ENCODE data around the gene DOLPP1. TPM values are rescaled to one million over a fixed set of nuclear protein-coding genes. Genes with fewer than 3 reads are reported as not detected.

DOLPP1 gene
- total and polyA plus RNA-seq, 4 donors: 14.9 to 31.4 (median 20.5) TPM

GRCh38 chr9:129136446-129137035, 55.6 kb downstream of the DOLPP1 start:
- WGBS (ENCODE audit: insufficient coverage): 62% methylated on average over 12 of the region's 16 CpGs
- Histone ChIP-seq H3K27ac (ENCODE audit: low read depth, low read length) (no peak overlapping the region), H3K36me3 (ENCODE audit: control insufficient read depth, insufficient read depth, low read length) (peaks cover 67% of the 10 kb centered on the region), H3K4me3 (ENCODE audit: low read depth, low read length) (no peak overlapping the region), H3K4me1 (ENCODE audit: control insufficient read depth, insufficient read depth, low read length) (peaks cover 40% of the 10 kb centered on the region), H3K9me3 (ENCODE audit: control insufficient read depth, insufficient read depth, low read length) (no peaks in the 10 kb centered on the region), H3K27me3 (ENCODE audit: control insufficient read depth, insufficient read depth, low read length) (no peaks in the 10 kb centered on the region)
- no peak for DNase-seq (ENCODE audit: low read depth in 4 of 6, low spot score in 6 of 6)

- WGBS (ENCODE audit: insufficient coverage): 91% methylated on average over 15 of the region's 19 CpGs
- no peaks in the 10 kb centered on the region for H3K27me3 ChIP-seq (ENCODE audit: control insufficient read depth, insufficient read depth, low read length)
- H3K4me1 ChIP-seq (ENCODE audit: control insufficient read depth, insufficient read depth, low read length): peaks cover 50% of the 10 kb centered on the region
- peaks cover 63% of the 10 kb centered on the region for H3K36me3 ChIP-seq (ENCODE audit: control insufficient read depth, insufficient read depth, low read length)
- H3K27ac ChIP-seq (ENCODE audit: low read depth, low read length): peak overlapping the region; percentile 100
- DNase-seq (ENCODE audit: low read depth in 4 of 6, low spot score in 6 of 6): no peak
- no peaks in the 10 kb centered on the region for H3K9me3 ChIP-seq (ENCODE audit: control insufficient read depth, insufficient read depth, low read length)
- no peak overlapping the region for H3K4me3 ChIP-seq (ENCODE audit: low read depth, low read length)
Measured at GRCh38 chr9:129137292-129138143, 56.6 kb downstream of the DOLPP1 start.

GRCh38 chr9:129138144-129138462, 57.2 kb downstream of the DOLPP1 start:
- H3K9me3 ChIP-seq (ENCODE audit: control insufficient read depth, insufficient read depth, low read length): no peaks in the 10 kb centered on the region
- H3K36me3 ChIP-seq (ENCODE audit: control insufficient read depth, insufficient read depth, low read length): peaks cover 63% of the 10 kb centered on the region
- H3K4me1 ChIP-seq (ENCODE audit: control insufficient read depth, insufficient read depth, low read length): peaks cover 56% of the 10 kb centered on the region
- no peak overlapping the region for H3K4me3 ChIP-seq (ENCODE audit: low read depth, low read length)
- H3K27me3 ChIP-seq (ENCODE audit: control insufficient read depth, insufficient read depth, low read length): no peaks in the 10 kb centered on the region
- no peak for DNase-seq (ENCODE audit: low read depth in 4 of 6, low spot score in 6 of 6)
- 95% methylated on average over 7 of the region's 9 CpGs for WGBS (ENCODE audit: insufficient coverage)
- peak overlapping the region; percentile 100 for H3K27ac ChIP-seq (ENCODE audit: low read depth, low read length)

- Histone ChIP-seq H3K4me3 (ENCODE audit: low read depth, low read length) (no peak overlapping the region), H3K9me3 (ENCODE audit: control insufficient read depth, insufficient read depth, low read length) (no peaks in the 10 kb centered on the region), H3K4me1 (ENCODE audit: control insufficient read depth, insufficient read depth, low read length) (peaks cover 61% of the 10 kb centered on the region), H3K27me3 (ENCODE audit: control insufficient read depth, insufficient read depth, low read length) (no peaks in the 10 kb centered on the region), H3K27ac (ENCODE audit: low read depth, low read length) (peak overlapping the region; percentile 100), H3K36me3 (ENCODE audit: control insufficient read depth, insufficient read depth, low read length) (peaks cover 66% of the 10 kb centered on the region)
- 64% methylated on average over 21 of the region's 21 CpGs for WGBS (ENCODE audit: insufficient coverage)
- peak in 1 of 6 donors; percentile 46 for DNase-seq (ENCODE audit: low read depth in 4 of 6, low spot score in 6 of 6)
Measured at GRCh38 chr9:129138476-129139232, 57.7 kb downstream of the DOLPP1 start.

- peak overlapping the region; percentile 100 for H3K27ac ChIP-seq (ENCODE audit: low read depth, low read length)
- WGBS (ENCODE audit: insufficient coverage): 12% methylated on average over 13 of the region's 13 CpGs
- DNase-seq (ENCODE audit: low read depth in 4 of 6, low spot score in 6 of 6): peak; percentile 82 to 96 (median 86)
- peak overlapping the region; percentile 24 for H3K4me3 ChIP-seq (ENCODE audit: low read depth, low read length)
- peaks cover 66% of the 10 kb centered on the region for H3K4me1 ChIP-seq (ENCODE audit: control insufficient read depth, insufficient read depth, low read length)
- H3K9me3 ChIP-seq (ENCODE audit: control insufficient read depth, insufficient read depth, low read length): no peaks in the 10 kb centered on the region
- H3K27me3 ChIP-seq (ENCODE audit: control insufficient read depth, insufficient read depth, low read length): no peaks in the 10 kb centered on the region
- H3K36me3 ChIP-seq (ENCODE audit: control insufficient read depth, insufficient read depth, low read length): peaks cover 70% of the 10 kb centered on the region
Measured at GRCh38 chr9:129139233-129139992, 58.5 kb downstream of the DOLPP1 start.

GRCh38 chr9:129139993-129140396, 59.1 kb downstream of the DOLPP1 start:
- peak overlapping the region; percentile 100 for H3K27ac ChIP-seq (ENCODE audit: low read depth, low read length)
- DNase-seq (ENCODE audit: low read depth in 4 of 6, low spot score in 6 of 6): peak; percentile 83 to 98 (median 92)
- no peaks in the 10 kb centered on the region for H3K27me3 ChIP-seq (ENCODE audit: control insufficient read depth, insufficient read depth, low read length)
- peaks cover 66% of the 10 kb centered on the region for H3K4me1 ChIP-seq (ENCODE audit: control insufficient read depth, insufficient read depth, low read length)
- peak overlapping the region; percentile 46 for H3K4me3 ChIP-seq (ENCODE audit: low read depth, low read length)
- 7% methylated on average over 9 of the region's 11 CpGs for WGBS (ENCODE audit: insufficient coverage)
- peaks cover 65% of the 10 kb centered on the region for H3K36me3 ChIP-seq (ENCODE audit: control insufficient read depth, insufficient read depth, low read length)
- H3K9me3 ChIP-seq (ENCODE audit: control insufficient read depth, insufficient read depth, low read length): no peaks in the 10 kb centered on the region

Other genes with a start within 250 kb of the DOLPP1 start
- 10 to 100 TPM in 1 of 2 donors, 1 to 10 TPM in 1; 8.9 to 12.1 TPM for gene KYAT1, start 199.2 kb upstream of the DOLPP1 start, total RNA-seq
- gene KYAT1, start 199.2 kb upstream of the DOLPP1 start, polyA plus RNA-seq (ENCODE audit: insufficient read length in 2 of 2): 10 to 100 TPM; 14.5 to 20.5 TPM
- 10 to 100 TPM; 28.5 to 31.8 TPM for gene LRRC8A, start 199.0 kb upstream of the DOLPP1 start, total RNA-seq
- gene LRRC8A, start 199.0 kb upstream of the DOLPP1 start, polyA plus RNA-seq (ENCODE audit: insufficient read length in 2 of 2): 10 to 100 TPM; 53.9 to 57.4 TPM
- 10 to 100 TPM in 1 of 2 donors, 1 to 10 TPM in 1; 7.8 to 29.9 TPM for gene PHYHD1, start 160.1 kb upstream of the DOLPP1 start, total RNA-seq
- gene PHYHD1, start 160.1 kb upstream of the DOLPP1 start, polyA plus RNA-seq (ENCODE audit: insufficient read length in 2 of 2): 10 to 100 TPM; 23.2 to 27.4 TPM
- gene DOLK, start 133.5 kb upstream of the DOLPP1 start, total RNA-seq: 10 to 100 TPM; 17.8 to 22.8 TPM
- 10 to 100 TPM; 20.1 to 22.0 TPM for gene DOLK, start 133.5 kb upstream of the DOLPP1 start, polyA plus RNA-seq (ENCODE audit: insufficient read length in 2 of 2)
- gene NUP188, start 133.4 kb upstream of the DOLPP1 start, total RNA-seq: 10 to 100 TPM; 30.3 to 31.4 TPM
- gene NUP188, start 133.4 kb upstream of the DOLPP1 start, polyA plus RNA-seq (ENCODE audit: insufficient read length in 2 of 2): 10 to 100 TPM; 33.7 to 43.6 TPM
- 100 to 1,000 TPM in 1 of 2 donors, 10 to 100 TPM in 1; 62.8 to 138 TPM for gene SH3GLB2, start 52.8 kb upstream of the DOLPP1 start, total RNA-seq
- 100 to 1,000 TPM; 130 to 160 TPM for gene SH3GLB2, start 52.8 kb upstream of the DOLPP1 start, polyA plus RNA-seq (ENCODE audit: insufficient read length in 2 of 2)
- 10 to 100 TPM; 21.2 to 29.4 TPM for gene MIGA2, start 44.5 kb upstream of the DOLPP1 start, total RNA-seq
- gene MIGA2, start 44.5 kb upstream of the DOLPP1 start, polyA plus RNA-seq (ENCODE audit: insufficient read length in 2 of 2): 10 to 100 TPM; 24.4 to 35.6 TPM
- gene CRAT, start 29.7 kb downstream of the DOLPP1 start, total RNA-seq: 10 to 100 TPM; 27.1 to 30.7 TPM
- gene CRAT, start 29.7 kb downstream of the DOLPP1 start, polyA plus RNA-seq (ENCODE audit: insufficient read length in 2 of 2): 10 to 100 TPM; 65.9 to 68.7 TPM
- gene PTPA, start 30.3 kb downstream of the DOLPP1 start, total RNA-seq: 100 to 1,000 TPM in 1 of 2 donors, 10 to 100 TPM in 1; 62.3 to 117 TPM
- gene PTPA, start 30.3 kb downstream of the DOLPP1 start, polyA plus RNA-seq (ENCODE audit: insufficient read length in 2 of 2): 100 to 1,000 TPM in 1 of 2 donors, 10 to 100 TPM in 1; 98.6 to 116 TPM
- gene IER5L, start 97.2 kb downstream of the DOLPP1 start, total RNA-seq: 10 to 100 TPM; 10.4 to 17.5 TPM
- 1 to 10 TPM; 5.9 to 7.6 TPM for gene IER5L, start 97.2 kb downstream of the DOLPP1 start, polyA plus RNA-seq (ENCODE audit: insufficient read length in 2 of 2)